WTC11 (cell line): ENCODE data around the gene SNAP47. TPM values are rescaled to one million over a fixed set of nuclear protein-coding genes. Genes with fewer than 3 reads are reported as not detected.

ENCODE experiments used
- ATAC-seq: fragments of 200-7000 bp; cut with Tn5 transposase; 2 replicates; pipeline ENCODE4 v1.10.0; 2021; ENCODE audit warnings: mild to moderate bottlenecking, moderate library complexity
- CTCF ChIA-PET: fragments of 300-600 bp; sonication (Branson Sonifier 250); formaldehyde crosslinking; loops from one replicate; lab custom pipeline; 2021; ENCODE audit warnings: antibody characterized with exemption; lab: Charles Lee
- POLR2A ChIA-PET: fragments of 350-600 bp; sonication (Branson Sonifier 250); formaldehyde crosslinking; loops from one replicate; lab custom pipeline; 2021; ENCODE audit warnings: antibody characterized with exemption; lab: Charles Lee
- DNase-seq: peaks from one replicate; pipeline ENCODE4 v3.0.0; 2021; ENCODE audit warnings: low spot score
- H3K27ac Mint-ChIP-seq: 2 replicates; pipeline ENCODE4 v1.8.0; 2021; ENCODE audit warnings: mixed read lengths
- H3K27me3 Mint-ChIP-seq: 2 replicates; pipeline ENCODE4 v1.8.0; 2021; ENCODE audit warnings: low read depth, mild to moderate bottlenecking, moderate library complexity, mixed read lengths
- H3K36me3 Mint-ChIP-seq: 2 replicates; pipeline ENCODE4 v1.8.0; 2021; ENCODE audit warnings: mixed read lengths
- H3K4me1 Mint-ChIP-seq: 2 replicates; pipeline ENCODE4 v1.8.0; 2022; ENCODE audit warnings: mixed read lengths
- H3K4me3 Mint-ChIP-seq: 2 replicates; pipeline ENCODE4 v1.8.0; 2021; ENCODE audit warnings: mild to moderate bottlenecking, moderate library complexity, mixed read lengths
- H3K9me3 Mint-ChIP-seq: 2 replicates; pipeline ENCODE4 v1.8.0; 2021; ENCODE audit warnings: mixed read lengths
- AR ChIP-seq: fragments of 250-450 bp; sonication (Bioruptor Pico); IDR thresholded peaks from 2 replicates; pipeline ENCODE4 v1.9.0; 2021; ENCODE audit warnings: mild to moderate bottlenecking
- CREB1 ChIP-seq: sonication (generic); formaldehyde crosslinking; IDR thresholded peaks from 2 replicates; pipeline ENCODE4 v1.8.0; 2023; ENCODE audit warnings: mild to moderate bottlenecking, missing genetic modification reagents
- GABPB1 ChIP-seq: sonication (generic); formaldehyde crosslinking; IDR thresholded peaks from 2 replicates; pipeline ENCODE4 v1.8.1; 2023; ENCODE audit warnings: mild to moderate bottlenecking, missing genetic modification reagents
- HMGA2 ChIP-seq: fragments of 250-450 bp; sonication (Bioruptor Pico); IDR thresholded peaks from 2 replicates; pipeline ENCODE4 v1.4.0; 2021; ENCODE audit warnings: mild to moderate bottlenecking, moderate library complexity
- NFE2L1 ChIP-seq: sonication (generic); formaldehyde crosslinking; IDR thresholded peaks from 2 replicates; pipeline ENCODE4 v1.8.1; 2023; ENCODE audit warnings: missing genetic modification reagents
- ZBTB21 ChIP-seq: sonication (generic); formaldehyde crosslinking; IDR thresholded peaks from 2 replicates; pipeline ENCODE4 v1.8.1; 2023; ENCODE audit warnings: mild to moderate bottlenecking, missing genetic modification reagents, borderline replicate concordance
- ZNF138 ChIP-seq: sonication (generic); formaldehyde crosslinking; conservative IDR thresholded peaks from 2 replicates; pipeline ENCODE4 v1.8.1; 2022; ENCODE audit warnings: mild to moderate bottlenecking, moderate library complexity, missing genetic modification reagents
- total RNA-seq: library from RNA; stranded (reverse); gene quantifications from 3 replicates; pipeline ENCODE4 v1.2.3, GENCODE V29; 2021
- TF ChIP-seq, protein P1 (sequence below): sonication (generic); formaldehyde crosslinking; IDR thresholded peaks from 2 replicates; pipeline ENCODE4 v1.8.1; 2023; ENCODE audit warnings: mild to moderate bottlenecking, missing genetic modification reagents, moderate library complexity
- TF ChIP-seq, protein P2 (sequence below): sonication (generic); formaldehyde crosslinking; conservative IDR thresholded peaks from 2 replicates; pipeline ENCODE4 v1.8.1; 2023; ENCODE audit warnings: mild to moderate bottlenecking, low read depth, missing genetic modification reagents, moderate library complexity
- TF ChIP-seq, protein P3 (sequence below): sonication (generic); formaldehyde crosslinking; IDR thresholded peaks from 2 replicates; pipeline ENCODE4 v1.8.0; 2022; ENCODE audit warnings: mild to moderate bottlenecking, missing genetic modification reagents
- TF ChIP-seq, protein P4 (sequence below): fragments of 250-450 bp; sonication (Bioruptor Pico); IDR thresholded peaks from 2 replicates; pipeline ENCODE4 v2.1.2; 2022; ENCODE audit warnings: mild to moderate bottlenecking, moderate library complexity
- TF ChIP-seq, protein P5 (sequence below): sonication (generic); formaldehyde crosslinking; IDR thresholded peaks from 2 replicates; pipeline ENCODE4 v1.8.0; 2023; ENCODE audit warnings: mild to moderate bottlenecking, missing genetic modification reagents
- TF ChIP-seq, protein P6 (sequence below): sonication (generic); formaldehyde crosslinking; IDR thresholded peaks from 2 replicates; pipeline ENCODE4 v1.8.0; 2022; ENCODE audit warnings: mild to moderate bottlenecking, missing genetic modification reagents

SNAP47 gene
- total RNA-seq, 1 experiment from 2014 or later = 50.8 TPM

DNA sequence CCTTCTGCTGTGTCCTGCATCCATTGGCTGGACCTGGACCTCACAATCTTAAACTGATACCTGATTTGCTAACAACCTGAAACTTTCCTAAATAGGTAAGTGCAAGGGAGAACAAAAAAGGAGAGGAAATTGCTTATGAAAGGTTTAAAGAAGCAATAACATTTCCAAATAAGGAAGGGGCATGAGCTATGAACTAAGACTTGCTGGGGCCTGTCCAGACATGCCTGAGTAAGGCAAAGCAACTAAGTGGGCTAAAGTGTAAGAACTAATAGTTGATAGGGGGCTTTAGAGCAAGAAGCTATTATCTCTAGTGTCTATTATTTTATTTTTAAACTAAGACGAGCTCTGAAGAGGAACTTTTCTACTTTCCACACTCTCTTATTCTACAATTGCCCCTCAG is 11.8 kb upstream of the SNAP47 start (continued):
- TF ChIP-seq, protein P1, sequence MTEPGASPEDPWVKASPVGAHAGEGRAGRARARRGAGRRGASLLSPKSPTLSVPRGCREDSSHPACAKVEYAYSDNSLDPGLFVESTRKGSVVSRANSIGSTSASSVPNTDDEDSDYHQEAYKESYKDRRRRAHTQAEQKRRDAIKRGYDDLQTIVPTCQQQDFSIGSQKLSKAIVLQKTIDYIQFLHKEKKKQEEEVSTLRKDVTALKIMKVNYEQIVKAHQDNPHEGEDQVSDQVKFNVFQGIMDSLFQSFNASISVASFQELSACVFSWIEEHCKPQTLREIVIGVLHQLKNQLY (CRISPR knock-in tag) = no peak
- TF ChIP-seq, protein P2, sequence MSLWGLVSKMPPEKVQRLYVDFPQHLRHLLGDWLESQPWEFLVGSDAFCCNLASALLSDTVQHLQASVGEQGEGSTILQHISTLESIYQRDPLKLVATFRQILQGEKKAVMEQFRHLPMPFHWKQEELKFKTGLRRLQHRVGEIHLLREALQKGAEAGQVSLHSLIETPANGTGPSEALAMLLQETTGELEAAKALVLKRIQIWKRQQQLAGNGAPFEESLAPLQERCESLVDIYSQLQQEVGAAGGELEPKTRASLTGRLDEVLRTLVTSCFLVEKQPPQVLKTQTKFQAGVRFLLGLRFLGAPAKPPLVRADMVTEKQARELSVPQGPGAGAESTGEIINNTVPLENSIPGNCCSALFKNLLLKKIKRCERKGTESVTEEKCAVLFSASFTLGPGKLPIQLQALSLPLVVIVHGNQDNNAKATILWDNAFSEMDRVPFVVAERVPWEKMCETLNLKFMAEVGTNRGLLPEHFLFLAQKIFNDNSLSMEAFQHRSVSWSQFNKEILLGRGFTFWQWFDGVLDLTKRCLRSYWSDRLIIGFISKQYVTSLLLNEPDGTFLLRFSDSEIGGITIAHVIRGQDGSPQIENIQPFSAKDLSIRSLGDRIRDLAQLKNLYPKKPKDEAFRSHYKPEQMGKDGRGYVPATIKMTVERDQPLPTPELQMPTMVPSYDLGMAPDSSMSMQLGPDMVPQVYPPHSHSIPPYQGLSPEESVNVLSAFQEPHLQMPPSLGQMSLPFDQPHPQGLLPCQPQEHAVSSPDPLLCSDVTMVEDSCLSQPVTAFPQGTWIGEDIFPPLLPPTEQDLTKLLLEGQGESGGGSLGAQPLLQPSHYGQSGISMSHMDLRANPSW (CRISPR knock-in tag) = no peak
- TF ChIP-seq ZNF138 (CRISPR knock-in tag) (no peak), ZBTB21 (CRISPR knock-in tag) (no peak), NFE2L1 (CRISPR knock-in tag) (no peak)
- TF ChIP-seq, protein P3, sequence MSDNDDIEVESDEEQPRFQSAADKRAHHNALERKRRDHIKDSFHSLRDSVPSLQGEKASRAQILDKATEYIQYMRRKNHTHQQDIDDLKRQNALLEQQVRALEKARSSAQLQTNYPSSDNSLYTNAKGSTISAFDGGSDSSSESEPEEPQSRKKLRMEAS = no peak
- TF ChIP-seq, protein P4, sequence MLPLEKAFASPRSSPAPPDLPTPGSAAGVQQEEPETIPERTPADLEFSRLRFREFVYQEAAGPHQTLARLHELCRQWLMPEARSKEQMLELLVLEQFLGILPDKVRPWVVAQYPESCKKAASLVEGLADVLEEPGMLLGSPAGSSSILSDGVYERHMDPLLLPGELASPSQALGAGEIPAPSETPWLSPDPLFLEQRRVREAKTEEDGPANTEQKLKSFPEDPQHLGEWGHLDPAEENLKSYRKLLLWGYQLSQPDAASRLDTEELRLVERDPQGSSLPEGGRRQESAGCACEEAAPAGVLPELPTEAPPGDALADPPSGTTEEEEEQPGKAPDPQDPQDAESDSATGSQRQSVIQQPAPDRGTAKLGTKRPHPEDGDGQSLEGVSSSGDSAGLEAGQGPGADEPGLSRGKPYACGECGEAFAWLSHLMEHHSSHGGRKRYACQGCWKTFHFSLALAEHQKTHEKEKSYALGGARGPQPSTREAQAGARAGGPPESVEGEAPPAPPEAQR = no peak
- TF ChIP-seq, protein P5, sequence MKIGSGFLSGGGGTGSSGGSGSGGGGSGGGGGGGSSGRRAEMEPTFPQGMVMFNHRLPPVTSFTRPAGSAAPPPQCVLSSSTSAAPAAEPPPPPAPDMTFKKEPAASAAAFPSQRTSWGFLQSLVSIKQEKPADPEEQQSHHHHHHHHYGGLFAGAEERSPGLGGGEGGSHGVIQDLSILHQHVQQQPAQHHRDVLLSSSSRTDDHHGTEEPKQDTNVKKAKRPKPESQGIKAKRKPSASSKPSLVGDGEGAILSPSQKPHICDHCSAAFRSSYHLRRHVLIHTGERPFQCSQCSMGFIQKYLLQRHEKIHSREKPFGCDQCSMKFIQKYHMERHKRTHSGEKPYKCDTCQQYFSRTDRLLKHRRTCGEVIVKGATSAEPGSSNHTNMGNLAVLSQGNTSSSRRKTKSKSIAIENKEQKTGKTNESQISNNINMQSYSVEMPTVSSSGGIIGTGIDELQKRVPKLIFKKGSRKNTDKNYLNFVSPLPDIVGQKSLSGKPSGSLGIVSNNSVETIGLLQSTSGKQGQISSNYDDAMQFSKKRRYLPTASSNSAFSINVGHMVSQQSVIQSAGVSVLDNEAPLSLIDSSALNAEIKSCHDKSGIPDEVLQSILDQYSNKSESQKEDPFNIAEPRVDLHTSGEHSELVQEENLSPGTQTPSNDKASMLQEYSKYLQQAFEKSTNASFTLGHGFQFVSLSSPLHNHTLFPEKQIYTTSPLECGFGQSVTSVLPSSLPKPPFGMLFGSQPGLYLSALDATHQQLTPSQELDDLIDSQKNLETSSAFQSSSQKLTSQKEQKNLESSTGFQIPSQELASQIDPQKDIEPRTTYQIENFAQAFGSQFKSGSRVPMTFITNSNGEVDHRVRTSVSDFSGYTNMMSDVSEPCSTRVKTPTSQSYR (CRISPR knock-in tag) = no peak
- TF ChIP-seq, protein P6, sequence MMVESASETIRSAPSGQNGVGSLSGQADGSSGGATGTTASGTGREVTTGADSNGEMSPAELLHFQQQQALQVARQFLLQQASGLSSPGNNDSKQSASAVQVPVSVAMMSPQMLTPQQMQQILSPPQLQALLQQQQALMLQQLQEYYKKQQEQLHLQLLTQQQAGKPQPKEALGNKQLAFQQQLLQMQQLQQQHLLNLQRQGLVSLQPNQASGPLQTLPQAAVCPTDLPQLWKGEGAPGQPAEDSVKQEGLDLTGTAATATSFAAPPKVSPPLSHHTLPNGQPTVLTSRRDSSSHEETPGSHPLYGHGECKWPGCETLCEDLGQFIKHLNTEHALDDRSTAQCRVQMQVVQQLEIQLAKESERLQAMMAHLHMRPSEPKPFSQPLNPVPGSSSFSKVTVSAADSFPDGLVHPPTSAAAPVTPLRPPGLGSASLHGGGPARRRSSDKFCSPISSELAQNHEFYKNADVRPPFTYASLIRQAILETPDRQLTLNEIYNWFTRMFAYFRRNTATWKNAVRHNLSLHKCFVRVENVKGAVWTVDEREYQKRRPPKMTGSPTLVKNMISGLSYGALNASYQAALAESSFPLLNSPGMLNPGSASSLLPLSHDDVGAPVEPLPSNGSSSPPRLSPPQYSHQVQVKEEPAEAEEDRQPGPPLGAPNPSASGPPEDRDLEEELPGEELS (CRISPR knock-in tag) = no peak

GRCh38 chr1:227725046-227725445 is 10.2 kb upstream of the SNAP47 start:
- TF ChIP-seq HMGA2 (CRISPR knock-in tag) (no peak), AR (CRISPR knock-in tag) (no peak), GABPB1 (CRISPR knock-in tag) (no peak), CREB1 (CRISPR knock-in tag) (no peak)
- no peak for DNase-seq
- Mint-ChIP-seq H3K9me3 (peaks cover 49% of the 10 kb centered on the region), H3K36me3 (peaks cover 45% of the 10 kb centered on the region), H3K4me3 (no peak overlapping the region), H3K27me3 (peaks cover 40% of the 10 kb centered on the region), H3K4me1 (peaks cover 33% of the 10 kb centered on the region), H3K27ac (no peak overlapping the region)
- ChIA-PET CTCF (no interaction called here), POLR2A (no interaction called here)
- ATAC-seq = no peak
